GM21381 (cell line): Measurements from ENCODE around the gene EDC4.

Experiments
- ATAC-seq: cut with Tn5 transposase; IDR thresholded peaks from one replicate; pipeline ENCODE4 v1.9.1; 2021; ENCODE audit warnings: mild to moderate bottlenecking, moderate library complexity; ENCODE audit not compliant: unreplicated experiment

EDC4 gene

DNA sequence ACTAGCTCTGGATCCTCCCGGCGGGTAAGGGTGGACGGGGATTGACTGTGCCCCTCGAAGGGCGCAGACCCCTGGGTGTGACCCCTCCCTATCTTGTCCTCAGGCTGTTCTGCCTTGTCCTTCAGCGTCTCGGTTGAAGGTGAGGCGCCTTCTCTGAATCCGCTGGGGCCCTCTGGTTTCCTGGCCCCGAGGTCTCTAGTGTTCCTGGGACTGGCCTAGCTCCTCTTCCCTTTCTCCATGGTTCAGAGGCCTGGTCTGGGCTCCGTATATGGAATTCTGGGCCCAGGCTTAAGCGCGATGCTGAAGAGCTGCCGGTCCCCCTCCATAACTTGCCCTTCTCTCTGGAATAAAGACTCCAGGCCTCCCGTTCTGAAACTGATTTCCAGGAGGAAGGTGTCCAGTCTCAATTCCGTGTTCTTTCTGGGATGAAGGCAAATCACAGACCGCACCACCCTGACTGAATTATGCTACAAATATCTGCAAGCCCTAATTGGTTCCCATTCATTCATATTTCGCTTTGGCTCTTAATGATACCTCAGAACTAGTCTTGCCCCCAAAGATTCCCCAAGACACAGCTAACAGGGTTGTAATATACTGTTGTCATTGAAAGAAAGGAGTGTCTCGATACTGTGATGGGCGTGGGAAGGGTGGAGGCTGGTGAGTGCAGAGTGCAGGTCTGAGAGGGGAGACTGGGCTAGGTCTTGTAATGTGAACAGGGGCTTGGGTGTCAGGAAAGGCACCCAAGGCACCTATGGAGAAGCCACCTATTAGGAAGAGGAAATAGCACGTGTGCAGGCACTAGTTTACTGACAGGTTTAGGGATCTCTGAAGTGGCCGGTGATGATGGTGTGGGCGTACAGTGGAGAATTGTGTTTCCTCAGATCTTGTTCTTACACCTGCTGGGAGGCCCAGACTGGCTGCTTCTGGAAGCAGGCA, 851 bp downstream of the EDC4 start:
- peak; percentile 4 for ATAC-seq

DNA sequence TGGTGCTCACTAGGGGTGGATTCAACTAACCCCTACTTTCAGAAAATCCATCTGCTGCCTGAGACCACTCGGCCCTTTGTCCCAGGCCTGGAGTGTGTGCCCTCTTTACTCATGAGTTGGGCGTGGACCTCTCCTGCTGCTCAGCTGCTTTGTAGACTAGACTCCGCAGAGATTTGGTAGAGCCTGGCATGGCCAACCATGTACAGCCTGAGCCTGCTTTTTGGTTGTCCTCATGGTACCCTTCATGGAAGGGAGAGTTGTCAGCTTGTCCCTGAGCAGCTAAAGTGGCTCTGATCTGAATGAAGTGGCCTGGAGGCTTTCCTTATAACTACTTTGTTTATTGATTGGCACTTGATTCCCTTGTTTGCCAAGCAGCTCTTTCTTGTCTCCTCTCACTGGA, 1.5 kb downstream of the EDC4 start:
- ATAC-seq: no peak

DNA sequence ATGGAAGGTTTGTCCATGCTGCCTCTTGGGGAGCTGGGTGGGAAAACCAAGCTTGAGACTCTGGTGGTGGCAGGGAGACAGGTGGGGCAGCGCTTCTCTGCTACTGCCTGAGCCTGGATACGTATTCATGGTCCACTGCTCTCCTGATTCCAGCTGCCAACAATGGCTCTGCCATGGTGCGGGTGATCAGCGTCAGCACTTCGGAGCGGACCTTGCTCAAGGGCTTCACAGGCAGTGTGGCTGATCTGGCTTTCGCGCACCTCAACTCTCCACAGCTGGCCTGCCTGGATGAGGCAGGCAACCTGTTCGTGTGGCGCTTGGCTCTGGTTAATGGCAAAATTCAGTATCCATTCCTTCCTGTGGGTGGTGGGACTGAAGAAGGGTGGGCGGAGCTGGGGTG, 4.2 kb downstream of the EDC4 start:
- no peak for ATAC-seq

DNA sequence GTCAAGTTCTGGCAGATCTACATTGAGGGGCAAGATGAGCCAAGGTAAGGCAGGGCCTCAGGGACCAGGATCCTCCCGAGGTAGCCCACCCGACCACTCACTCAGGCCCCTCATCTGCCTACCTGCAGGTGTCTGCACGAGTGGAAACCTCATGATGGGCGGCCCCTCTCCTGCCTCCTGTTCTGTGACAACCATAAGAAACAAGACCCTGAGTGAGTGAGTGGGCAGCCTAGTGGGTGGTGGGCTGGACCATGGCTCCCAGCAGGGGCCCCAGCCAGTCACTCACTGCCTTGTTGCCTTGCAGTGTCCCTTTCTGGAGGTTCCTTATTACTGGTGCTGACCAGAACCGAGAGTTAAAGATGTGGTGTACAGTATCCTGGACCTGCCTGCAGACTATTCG, 5.4 kb downstream of the EDC4 start:
- ATAC-seq: no peak

DNA sequence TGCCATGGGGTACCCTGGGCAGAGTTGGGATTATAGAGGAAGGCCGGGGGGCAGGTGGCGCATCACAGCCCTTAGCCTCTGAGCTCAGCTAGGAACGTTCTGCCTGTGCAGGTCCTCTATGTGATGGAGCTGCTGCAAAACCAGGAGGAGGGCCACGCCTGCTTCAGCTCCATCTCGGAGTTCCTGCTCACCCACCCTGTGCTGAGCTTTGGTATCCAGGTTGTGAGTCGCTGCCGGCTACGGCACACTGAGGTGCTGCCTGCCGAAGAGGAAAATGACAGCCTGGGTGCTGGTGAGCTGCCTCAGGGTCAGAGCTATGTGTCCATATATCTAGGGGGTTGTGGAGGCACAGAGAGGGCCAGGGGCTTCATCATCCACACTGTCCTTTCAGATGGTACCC, 6.0 kb downstream of the EDC4 start:
- ATAC-seq: no peak

DNA sequence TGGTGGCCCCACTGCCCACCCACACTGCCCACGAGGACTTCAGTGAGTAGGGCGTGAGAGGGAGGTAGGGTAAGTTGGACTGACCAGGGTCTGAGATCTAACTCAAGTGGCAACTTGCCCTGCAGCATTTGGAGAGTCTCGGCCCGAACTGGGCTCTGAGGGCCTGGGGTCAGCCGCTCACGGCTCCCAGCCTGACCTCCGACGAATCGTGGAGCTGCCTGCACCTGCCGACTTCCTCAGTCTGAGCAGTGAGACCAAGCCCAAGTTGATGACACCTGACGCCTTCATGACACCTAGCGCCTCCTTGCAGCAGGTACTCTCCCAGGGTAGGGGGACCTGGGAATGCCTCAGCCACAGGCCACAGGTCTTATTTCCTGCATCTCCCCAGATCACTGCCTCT, 6.6 kb downstream of the EDC4 start:
- no peak for ATAC-seq

DNA sequence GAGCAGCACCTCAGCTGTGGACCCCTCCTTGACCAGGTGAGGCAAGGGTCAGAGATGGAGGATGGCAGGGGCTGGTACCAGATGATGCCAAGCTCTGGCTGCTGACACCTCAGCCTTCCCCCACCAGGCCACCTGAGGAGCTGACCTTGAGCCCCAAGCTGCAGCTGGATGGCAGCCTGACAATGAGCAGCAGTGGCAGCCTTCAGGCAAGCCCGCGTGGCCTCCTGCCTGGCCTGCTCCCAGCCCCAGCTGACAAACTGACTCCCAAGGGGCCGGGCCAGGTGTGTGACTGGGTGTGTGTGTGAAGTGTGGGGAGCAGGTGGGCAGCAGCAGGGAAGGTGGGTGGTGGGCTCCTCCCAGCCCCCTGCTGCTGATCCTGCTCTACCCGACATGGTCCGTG, 7.1 kb downstream of the EDC4 start:
- ATAC-seq: no peak

DNA sequence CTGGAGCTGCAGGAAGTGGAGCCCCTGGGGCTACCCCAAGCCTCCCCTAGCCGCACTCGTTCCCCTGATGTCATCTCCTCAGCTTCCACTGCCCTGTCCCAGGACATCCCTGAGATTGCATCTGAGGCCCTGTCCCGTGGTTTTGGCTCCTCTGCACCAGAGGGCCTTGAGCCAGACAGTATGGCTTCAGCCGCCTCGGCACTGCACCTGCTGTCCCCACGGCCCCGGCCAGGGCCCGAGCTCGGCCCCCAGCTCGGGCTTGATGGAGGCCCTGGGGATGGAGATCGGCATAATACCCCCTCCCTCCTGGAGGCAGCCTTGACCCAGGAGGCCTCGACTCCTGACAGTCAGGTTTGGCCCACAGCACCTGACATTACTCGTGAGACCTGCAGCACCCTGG, 7.7 kb downstream of the EDC4 start:
- no peak for ATAC-seq

DNA sequence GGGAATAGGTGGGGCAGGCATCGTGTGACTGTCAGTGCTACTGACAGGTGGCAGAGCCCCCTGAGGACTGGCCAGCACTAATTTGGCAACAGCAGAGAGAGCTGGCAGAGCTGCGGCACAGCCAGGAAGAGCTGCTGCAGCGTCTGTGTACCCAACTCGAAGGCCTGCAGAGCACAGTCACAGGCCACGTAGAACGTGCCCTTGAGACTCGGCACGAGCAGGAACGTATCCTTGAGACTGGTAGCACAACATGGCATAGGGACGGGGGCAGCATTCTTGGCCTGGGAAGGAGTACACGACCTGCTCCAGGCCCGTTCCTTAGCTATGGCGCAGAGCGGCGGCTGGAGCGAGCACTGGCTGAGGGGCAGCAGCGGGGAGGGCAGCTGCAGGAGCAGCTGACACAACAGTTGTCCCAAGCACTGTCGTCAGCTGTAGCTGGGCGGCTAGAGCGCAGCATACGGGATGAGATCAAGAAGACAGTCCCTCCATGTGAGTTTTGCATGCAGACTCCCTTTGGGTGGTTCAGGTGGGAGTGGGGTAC, 8.8 kb downstream of the EDC4 start:
- no peak for ATAC-seq

DNA sequence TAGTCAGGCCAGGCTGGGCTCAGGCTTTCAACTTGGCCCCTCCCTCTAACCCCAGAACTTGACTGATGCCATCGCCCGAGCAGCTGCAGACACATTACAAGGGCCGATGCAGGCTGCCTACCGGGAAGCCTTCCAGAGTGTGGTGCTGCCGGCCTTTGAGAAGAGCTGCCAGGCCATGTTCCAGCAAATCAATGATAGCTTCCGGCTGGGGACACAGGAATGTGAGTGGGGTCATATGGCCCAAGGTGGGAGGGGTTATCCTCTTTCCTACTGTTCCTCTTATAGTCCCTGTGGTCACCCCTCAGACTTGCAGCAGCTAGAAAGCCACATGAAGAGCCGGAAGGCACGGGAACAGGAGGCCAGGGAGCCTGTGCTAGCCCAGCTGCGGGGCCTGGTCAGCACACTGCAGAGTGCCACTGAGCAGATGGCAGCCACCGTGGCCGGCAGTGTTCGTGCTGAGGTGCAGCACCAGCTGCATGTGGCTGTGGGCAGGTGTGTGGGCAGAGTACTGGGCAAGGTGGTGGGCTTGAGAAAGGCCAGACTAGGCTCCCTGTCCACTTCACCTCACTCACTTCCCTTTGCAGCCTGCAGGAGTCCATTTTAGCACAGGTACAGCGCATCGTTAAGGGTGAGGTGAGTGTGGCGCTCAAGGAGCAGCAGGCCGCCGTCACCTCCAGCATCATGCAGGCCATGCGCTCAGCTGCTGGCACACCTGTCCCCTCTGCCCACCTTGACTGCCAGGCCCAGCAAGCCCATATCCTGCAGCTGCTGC, 9.7 kb downstream of the EDC4 start:
- ATAC-seq: no peak

DNA sequence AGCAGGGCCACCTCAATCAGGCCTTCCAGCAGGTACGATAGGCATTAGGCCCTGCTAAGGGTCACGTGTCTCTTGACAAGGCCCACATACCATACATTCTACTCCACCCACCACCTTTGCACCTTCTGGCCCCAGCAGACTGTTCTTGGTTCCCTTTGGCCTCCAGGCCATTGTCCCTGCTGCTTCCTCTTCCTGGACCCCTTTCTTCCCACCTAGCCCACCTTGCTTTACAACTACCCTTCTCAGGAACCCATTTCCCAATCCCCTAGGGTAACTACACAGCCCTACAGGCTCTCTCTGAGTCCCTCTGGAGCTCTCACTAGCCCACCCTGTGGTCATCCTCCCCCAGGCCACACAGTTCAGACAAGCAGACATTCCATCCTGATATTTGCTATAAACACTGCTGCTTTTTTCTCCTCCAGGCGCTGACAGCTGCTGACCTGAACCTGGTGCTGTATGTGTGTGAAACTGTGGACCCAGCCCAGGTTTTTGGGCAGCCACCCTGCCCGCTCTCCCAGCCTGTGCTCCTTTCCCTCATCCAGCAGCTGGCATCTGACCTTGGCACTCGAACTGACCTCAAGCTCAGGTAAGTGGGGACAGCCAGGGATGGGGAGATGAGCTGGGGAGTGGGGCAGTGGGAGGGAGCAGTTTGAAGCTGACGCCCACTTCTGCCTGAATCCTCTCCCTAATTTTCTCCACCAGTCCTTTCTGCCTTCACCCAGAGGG, 10.5 kb downstream of the EDC4 start:
- no peak for ATAC-seq

DNA sequence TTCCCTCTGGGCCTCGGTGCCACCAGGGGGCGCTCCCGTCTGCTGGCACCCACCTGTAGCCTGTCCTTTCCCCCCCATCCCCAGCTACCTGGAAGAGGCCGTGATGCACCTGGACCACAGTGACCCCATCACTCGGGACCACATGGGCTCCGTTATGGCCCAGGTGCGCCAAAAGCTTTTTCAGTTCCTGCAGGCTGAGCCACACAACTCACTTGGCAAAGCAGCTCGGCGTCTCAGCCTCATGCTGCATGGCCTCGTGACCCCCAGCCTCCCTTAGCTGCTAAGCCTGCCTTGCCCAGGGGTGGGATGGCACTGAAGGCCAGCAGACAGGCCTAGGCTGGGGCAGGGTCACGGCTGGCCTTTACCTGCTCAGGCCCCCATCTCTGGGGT, 11.0 kb downstream of the EDC4 start:
- ATAC-seq: no peak

DNA sequence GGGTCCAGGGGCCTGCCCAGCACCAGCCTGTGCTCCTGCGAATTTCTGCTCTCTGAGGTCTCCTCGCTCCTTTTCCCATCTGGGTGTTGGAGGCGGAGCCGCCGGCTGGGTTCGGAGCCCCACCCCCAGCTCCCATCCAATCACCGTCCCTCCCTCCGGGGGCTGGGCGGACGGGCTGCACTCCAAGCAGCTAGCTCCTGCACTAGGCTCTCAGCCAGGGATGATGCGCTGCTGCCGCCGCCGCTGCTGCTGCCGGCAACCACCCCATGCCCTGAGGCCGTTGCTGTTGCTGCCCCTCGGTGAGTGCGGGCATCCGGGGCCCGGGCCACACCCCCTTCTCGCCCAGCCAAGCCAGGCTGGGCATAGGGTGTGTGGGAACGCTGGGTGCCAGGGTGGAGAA, 11.8 kb downstream of the EDC4 start, which contains the start of gene NRN1L:
TSS of gene NRN1L (plus strand) at position 202 of the 400 bp plus-strand sequence. CDS start at position 221, 19 bp downstream.
- ATAC-seq: no peak

DNA sequence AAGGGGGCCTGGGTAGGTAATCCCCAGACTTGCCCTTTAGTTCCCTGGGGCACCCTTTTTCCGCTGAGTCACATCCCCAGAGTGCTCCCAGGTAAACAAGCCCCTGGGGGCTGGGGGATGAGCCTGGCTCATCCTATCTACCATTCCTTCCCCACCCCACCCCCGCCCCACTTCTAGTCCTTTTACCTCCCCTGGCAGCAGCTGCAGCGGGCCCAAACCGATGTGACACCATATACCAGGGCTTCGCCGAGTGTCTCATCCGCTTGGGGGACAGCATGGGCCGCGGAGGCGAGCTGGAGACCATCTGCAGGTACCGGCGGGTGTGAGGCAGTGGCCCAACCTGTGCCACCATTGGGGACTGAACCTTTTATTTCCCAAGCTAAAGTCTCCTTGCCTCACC, 12.7 kb downstream of the EDC4 start:
- no peak for ATAC-seq

DNA sequence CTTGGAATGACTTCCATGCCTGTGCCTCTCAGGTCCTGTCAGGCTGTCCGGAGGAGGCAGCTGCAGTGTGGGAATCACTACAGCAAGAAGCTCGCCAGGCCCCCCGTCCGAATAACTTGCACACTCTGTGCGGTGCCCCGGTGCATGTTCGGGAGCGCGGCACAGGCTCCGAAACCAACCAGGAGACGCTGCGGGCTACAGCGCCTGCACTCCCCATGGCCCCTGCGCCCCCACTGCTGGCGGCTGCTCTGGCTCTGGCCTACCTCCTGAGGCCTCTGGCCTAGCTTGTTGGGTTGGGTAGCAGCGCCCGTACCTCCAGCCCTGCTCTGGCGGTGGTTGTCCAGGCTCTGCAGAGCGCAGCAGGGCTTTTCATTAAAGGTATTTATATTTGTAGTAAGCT, 13.1 kb downstream of the EDC4 start:
- ATAC-seq: no peak

DNA sequence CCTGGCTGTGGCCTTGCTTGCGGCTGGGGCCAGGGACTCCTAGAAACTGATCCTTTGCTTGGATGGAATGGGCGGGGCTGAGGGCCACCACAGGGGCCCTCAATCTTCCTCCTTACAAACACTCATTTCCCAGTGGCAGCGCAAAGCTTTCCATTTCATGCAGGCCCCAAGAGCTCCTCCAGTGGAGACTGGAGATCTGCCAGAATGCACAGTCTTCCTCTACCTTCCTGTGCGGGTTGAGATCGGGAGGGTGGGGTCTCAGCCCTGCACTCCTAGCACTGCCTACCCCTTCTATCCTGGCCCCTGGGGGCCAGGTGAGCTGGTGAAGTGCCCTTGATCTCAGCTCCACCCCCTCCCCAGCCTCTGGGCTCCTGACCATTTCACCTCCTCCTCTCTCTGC, 13.5 kb downstream of the EDC4 start:
- no peak for ATAC-seq

DNA sequence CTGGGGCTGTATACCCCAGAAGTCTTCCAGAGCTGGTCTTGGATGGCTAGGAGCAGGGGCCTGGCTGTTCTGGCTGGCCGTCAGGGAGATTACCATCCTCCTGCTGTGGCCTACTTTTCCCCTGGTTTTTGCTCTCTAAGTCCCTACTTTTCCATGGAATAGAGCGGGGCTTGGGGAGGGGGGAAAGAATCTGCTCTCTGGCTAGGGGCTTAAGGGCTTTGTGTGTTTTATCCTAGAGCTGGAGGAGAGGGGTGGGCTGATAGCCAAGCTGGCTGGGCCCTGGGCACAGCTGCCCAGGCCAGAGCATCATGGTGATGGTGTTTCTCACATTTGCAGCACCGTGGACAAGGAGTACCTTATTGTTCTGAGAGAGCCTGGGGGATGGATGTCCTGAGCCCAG, 15.5 kb downstream of the EDC4 start:
- no peak for ATAC-seq

DNA sequence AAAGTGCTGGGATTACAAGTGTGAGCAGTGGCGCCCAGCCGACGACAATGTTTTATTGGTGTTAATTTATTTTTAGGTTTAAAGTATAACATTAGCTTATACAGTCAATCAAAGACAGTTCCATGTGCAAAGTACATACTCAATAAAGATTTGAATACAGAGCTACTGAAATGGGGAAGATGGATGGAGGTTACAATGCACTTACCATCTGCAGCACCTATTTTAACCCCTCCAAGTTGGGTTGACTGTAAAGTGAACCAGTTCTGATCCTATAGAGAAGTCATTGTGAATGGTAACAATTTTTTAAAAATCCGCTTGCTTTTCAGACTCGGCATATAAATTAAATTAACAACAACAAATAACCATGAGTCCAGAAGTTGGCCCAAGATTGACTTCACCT, 19.5 kb downstream of the EDC4 start:
- ATAC-seq: no peak

DNA sequence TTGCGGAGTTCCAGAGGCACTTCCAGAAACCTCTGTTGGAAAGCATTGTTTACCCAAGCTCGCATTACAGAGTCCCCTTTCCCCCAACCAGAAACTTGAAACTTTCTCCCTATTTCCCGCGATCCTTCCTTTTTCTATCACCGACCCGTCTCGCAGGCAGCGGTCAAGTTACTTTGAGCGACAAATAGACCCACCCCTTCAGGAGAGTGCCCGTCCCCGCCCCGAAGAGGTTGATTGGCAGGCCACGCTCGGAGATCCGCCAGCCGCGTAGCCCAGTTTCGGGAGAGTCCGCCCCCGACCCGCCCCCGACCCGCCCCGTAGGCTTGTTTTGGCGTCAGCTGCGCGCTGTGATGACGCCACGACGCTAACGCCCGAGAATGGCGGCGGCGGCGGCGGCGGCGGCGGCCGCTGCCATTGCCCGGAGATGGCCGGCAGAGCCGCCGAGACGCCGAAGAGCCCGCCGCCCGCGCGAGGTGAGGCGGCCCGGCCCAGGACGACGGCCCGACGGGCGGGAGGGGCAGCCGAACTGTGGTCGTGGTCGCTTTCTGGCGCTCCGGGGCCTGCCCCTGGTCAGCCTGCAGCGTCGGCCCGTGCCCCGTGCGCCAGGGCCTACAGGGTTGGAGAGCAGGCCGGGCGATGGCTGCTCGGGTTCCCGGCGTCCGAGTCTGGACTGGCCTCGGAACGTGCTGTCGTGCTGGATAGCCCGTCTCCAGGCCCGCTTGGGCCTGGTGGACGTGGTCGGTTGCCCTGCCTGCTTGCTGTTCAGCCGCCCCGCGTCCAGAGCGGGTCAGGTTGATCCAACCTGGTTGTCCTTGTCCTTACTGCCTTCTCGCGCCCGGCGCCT, 20.3 kb downstream of the EDC4 start, which contains the start of gene PSKH1:
TSS of gene PSKH1 (plus strand) at position 356 of the 844 bp plus-strand sequence. CDS start 15,496 bp downstream, outside the sequence.
- peak; percentile 86 for ATAC-seq

DNA sequence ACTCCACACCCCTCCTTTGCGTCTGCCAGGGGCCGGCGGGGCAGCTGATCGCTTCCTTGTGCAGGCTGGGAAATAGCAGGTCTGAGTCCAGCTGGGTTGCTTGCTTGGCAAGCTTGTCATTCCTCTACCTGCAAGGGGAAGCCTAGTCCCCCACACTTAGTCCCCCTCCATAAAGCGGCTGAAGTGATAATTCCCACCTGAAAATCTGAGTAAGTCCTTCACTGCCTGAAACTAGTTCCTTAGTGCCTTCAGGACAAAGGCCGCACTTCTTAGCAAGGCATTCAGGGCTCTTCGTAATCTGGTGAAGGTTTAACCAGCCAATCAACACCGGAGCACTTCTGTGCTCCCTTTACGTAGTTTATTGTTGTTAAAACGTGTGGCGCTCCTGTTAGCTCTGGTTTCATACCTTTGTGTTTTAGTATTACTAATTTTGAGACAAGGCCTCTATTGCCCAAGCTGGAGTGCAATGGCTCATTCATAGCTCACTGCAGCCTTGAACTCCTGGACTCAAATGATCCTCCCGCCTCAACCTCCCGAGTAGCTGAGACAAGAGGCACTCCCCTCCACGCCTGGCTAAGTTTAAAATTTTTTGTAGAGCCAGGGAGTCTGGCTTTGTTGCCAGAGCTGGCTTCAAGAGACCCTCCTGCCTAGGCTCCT, 21.0 kb downstream of the EDC4 start:
- no peak for ATAC-seq
